Panc1 (cell line): ENCODE measurements around the gene TBX2.

Source experiments
- CTCF ChIP-seq: fragments of 450-650 bp; IDR thresholded peaks from 2 replicates; pipeline ENCODE4 v1.5.1; 2017; ENCODE audit warnings: mild to moderate bottlenecking
- POLR2AphosphoS5 ChIP-seq: IDR thresholded peaks from 2 replicates; pipeline ENCODE4 v1.6.1; 2012; ENCODE audit warnings: mild to moderate bottlenecking, low read depth, low read length, moderate library complexity
- REST ChIP-seq, 2 experiments: IDR thresholded peaks; 2 replicates each; pipeline ENCODE4 v1.6.1; 2011 to 2012; ENCODE audit warnings: low read depth in 2 of 2, control low read depth in 1 of 2, low read length in 1 of 2, mild to moderate bottlenecking in 1 of 2, moderate library complexity in 1 of 2; ENCODE audit not compliant: insufficient read depth in 1 of 2
- SIN3A ChIP-seq: IDR thresholded peaks from 2 replicates; pipeline ENCODE4 v1.6.1; 2012; ENCODE audit warnings: low read depth, mild to moderate bottlenecking, low read length, moderate library complexity, borderline replicate concordance; ENCODE audit not compliant: insufficient read depth
- TCF7L2 ChIP-seq: IDR thresholded peaks from 2 replicates; pipeline ENCODE4 v1.6.1; 2011; ENCODE audit warnings: mild to moderate bottlenecking, low read depth, low read length, inconsistent platforms

GRCh38 chr17:61384354-61384691, 15.3 kb upstream of the TBX2 start:
- TF ChIP-seq CTCF (no peak), POLR2AphosphoS5 (no peak), REST (IDR thresholded peaks at IDR 0.05; ENCODE audit: insufficient read depth in 1 of 2, low read depth in 2 of 2, low read length in 1 of 2) (no peak), SIN3A (no peak), TCF7L2 (no peak)
